ENCODE data around the gene NISCH.

DNA sequence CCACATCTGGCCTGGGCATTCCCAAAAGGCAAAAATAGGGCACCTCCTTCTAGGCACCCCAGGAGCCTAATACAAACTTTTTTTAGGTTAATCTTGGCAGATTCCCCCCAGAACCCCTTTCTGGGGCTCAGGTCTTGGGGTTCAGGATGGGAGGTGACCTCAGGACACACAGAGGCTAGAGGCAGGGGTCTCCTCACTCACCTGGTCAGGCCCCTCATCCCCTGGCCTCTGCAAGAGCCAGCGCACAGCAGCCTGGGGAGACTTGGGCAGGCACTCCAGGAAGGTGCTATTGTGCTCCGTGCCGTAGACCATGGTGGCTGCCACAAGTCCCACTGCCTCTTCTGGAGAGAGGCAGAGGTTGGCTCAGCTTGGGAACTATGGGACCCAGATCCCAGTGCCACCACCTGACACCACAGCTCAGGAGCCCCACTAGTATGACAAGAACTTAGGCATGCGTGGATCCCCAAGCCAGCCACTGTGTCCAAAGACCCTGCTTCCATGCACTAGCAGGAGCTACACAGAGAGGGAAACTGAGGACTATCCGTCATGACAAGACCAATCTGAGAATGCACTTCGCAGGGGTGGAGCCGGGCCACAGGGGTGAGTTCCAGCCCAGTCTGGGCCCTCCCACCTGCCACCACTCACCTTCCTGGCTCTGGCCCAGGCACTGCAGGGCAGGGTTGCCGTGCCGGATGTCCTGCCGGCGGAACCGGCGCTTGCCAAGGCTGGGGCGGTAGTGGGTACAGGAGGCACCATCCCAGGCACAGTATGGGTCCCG, 17.9 kb upstream of the NISCH start:
- TF ChIP-seq, protein P1, sequence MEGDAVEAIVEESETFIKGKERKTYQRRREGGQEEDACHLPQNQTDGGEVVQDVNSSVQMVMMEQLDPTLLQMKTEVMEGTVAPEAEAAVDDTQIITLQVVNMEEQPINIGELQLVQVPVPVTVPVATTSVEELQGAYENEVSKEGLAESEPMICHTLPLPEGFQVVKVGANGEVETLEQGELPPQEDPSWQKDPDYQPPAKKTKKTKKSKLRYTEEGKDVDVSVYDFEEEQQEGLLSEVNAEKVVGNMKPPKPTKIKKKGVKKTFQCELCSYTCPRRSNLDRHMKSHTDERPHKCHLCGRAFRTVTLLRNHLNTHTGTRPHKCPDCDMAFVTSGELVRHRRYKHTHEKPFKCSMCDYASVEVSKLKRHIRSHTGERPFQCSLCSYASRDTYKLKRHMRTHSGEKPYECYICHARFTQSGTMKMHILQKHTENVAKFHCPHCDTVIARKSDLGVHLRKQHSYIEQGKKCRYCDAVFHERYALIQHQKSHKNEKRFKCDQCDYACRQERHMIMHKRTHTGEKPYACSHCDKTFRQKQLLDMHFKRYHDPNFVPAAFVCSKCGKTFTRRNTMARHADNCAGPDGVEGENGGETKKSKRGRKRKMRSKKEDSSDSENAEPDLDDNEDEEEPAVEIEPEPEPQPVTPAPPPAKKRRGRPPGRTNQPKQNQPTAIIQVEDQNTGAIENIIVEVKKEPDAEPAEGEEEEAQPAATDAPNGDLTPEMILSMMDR (IDR thresholded peaks at IDR 0.05): no peak
- no peak for TF ChIP-seq POLR2AphosphoS5 (IDR thresholded peaks at IDR 0.05)

Measured in breast epithelium (tissue), 3 donors.